ENCODE measurements around the gene CFAP92.

DNA sequence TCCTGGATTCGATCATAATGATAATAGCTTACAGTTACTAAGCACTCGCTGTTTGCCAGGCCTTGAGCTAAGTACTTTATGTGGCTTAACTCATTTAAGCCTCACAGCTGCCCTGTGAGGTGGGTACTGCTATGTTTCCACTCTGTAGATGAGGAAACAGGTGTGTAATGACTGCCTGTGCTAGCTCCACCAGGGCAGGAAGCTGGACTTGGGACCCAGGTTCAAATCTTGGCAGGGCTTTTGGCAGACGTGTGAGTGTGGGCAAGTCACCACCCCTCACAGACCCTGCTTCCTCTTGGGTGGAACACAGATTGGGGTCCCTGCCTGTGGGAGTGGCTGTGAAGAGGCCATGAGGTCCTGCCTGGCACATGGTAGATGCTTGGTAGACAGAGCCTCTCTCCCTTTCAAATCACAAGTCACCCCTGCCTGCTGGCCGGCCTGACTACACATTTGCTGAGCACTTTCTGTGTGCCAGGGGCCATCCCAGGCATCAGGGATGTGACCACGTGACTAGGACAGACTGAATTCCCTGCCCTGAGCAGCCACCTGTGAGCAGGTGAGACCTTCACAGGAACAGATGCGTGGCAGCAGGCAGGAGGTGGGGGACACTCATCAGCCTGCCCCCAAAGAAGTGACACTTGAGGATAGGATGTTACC is 10.9 kb upstream of the CFAP92 start:
- TF ChIP-seq POLR2A (IDR thresholded peaks at IDR 0.05; ENCODE audit: low read depth, low read length): no peak
- no peak for TF ChIP-seq POLR2AphosphoS5 (IDR thresholded peaks at IDR 0.05; ENCODE audit: low read depth, low read length)
- TF ChIP-seq TAF1 (IDR thresholded peaks at IDR 0.05; ENCODE audit: borderline replicate concordance, low read depth, low read length): no peak

Measured in GM12892 (cell line).